NB4 (cell line): ENCODE results near the gene EDEM1.
A peak's percentile ranks its signal among the peaks of the same experiment; 100 is the strongest.

Experiments used
- DNase-seq: peaks from one replicate; pipeline ENCODE4 v3.0.0; 2010; ENCODE audit warnings: low read depth
- H3K4me3 ChIP-seq: one replicate; pipeline ENCODE4 v1.5.1; 2011; ENCODE audit warnings: mild to moderate bottlenecking, low read depth, low read length, moderate library complexity
- MYC ChIP-seq: IDR thresholded peaks from 2 replicates; pipeline ENCODE4 v1.6.1; 2011; ENCODE audit warnings: low read depth, low read length
- POLR2A ChIP-seq: IDR thresholded peaks from 2 replicates; pipeline ENCODE4 v1.6.1; 2011; ENCODE audit warnings: mild to moderate bottlenecking; ENCODE audit not compliant: insufficient read length; ENCODE audit errors: extremely low read depth
- TF ChIP-seq, protein P1 (sequence below): IDR thresholded peaks from 2 replicates; pipeline ENCODE4 v1.6.1; 2011; ENCODE audit warnings: low read depth, low read length
- TF ChIP-seq, protein P2 (sequence below): IDR thresholded peaks from one replicate; pipeline ENCODE4 v1.5.1; 2012; ENCODE audit warnings: low read depth, low read length

The EDEM1 gene

DNA sequence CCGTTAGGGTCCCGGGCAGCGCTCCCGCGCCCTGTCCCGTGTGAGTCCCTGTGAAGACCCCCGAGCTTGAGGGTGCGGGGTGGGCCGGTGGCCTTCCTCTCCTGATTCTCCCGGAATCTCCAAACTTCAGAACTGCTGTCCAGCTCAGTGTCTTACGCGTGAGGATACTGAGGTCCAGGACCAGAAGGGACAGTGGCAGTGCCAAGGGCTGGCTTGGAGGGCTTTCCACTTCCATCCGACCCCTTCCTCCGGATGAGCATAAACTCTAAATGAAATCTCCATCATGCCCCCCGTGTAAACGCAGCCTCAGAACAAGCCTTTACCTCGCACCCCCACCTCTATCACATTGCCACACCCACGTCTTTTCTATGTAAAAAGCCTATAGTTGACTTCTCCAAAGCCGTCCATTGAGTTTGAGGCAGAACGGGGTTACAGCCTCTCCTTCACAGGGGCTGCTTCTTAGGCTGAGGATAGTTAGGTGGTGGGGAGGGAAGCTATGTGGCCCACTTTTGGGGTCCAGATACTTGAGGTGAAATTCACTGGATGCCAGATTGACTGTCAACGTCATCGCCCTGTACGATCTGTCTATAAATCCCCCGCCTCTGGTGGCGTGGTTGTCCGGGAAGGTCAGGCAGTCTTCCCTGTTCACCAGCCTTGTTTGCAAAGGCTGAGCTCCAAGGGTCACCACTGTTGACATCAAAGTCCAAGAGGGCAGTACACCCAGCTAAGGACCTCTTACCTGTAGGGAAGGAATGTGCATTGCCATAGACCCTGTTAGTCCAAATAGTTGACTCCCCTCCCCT lies 1.1 kb downstream of the EDEM1 start:
- peak; percentile 69 for DNase-seq
- TF ChIP-seq POLR2A (no peak), MYC (no peak; the same call in 1 of the 2 replicates)
- TF ChIP-seq, protein P1, sequence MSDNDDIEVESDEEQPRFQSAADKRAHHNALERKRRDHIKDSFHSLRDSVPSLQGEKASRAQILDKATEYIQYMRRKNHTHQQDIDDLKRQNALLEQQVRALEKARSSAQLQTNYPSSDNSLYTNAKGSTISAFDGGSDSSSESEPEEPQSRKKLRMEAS, result no peak
- TF ChIP-seq, protein P2, sequence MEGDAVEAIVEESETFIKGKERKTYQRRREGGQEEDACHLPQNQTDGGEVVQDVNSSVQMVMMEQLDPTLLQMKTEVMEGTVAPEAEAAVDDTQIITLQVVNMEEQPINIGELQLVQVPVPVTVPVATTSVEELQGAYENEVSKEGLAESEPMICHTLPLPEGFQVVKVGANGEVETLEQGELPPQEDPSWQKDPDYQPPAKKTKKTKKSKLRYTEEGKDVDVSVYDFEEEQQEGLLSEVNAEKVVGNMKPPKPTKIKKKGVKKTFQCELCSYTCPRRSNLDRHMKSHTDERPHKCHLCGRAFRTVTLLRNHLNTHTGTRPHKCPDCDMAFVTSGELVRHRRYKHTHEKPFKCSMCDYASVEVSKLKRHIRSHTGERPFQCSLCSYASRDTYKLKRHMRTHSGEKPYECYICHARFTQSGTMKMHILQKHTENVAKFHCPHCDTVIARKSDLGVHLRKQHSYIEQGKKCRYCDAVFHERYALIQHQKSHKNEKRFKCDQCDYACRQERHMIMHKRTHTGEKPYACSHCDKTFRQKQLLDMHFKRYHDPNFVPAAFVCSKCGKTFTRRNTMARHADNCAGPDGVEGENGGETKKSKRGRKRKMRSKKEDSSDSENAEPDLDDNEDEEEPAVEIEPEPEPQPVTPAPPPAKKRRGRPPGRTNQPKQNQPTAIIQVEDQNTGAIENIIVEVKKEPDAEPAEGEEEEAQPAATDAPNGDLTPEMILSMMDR, result no peak
- H3K4me3 ChIP-seq, result peak overlapping the region; percentile 86

GRCh38 chr3:5190147-5190791 lies 2.8 kb downstream of the EDEM1 start:
- TF ChIP-seq MYC (no peak), POLR2A (no peak)
- TF ChIP-seq, protein P2, result no peak
- TF ChIP-seq, protein P1, result no peak
- no peak for DNase-seq
- peak overlapping the region; percentile 86 for H3K4me3 ChIP-seq

- DNase-seq, result no peak
- TF ChIP-seq, protein P1, result no peak
- no peak for TF ChIP-seq POLR2A
- no peak for TF ChIP-seq MYC
- TF ChIP-seq, protein P2, result no peak
- no peak overlapping the region for H3K4me3 ChIP-seq
Observed at GRCh38 chr3:5191555-5192304, 4.2 kb downstream of the EDEM1 start.

- DNase-seq, result peak; percentile 42
- TF ChIP-seq, protein P2, result no peak
- TF ChIP-seq, protein P1, result no peak
- no peak for TF ChIP-seq MYC
- no peak for TF ChIP-seq POLR2A
- no peak overlapping the region for H3K4me3 ChIP-seq
Observed at GRCh38 chr3:5192571-5193365, 5.3 kb downstream of the EDEM1 start.

- no peak for DNase-seq
- TF ChIP-seq, protein P1, result no peak
- TF ChIP-seq MYC (no peak), POLR2A (no peak)
- TF ChIP-seq, protein P2, result no peak
- H3K4me3 ChIP-seq, result no peak overlapping the region
Observed at GRCh38 chr3:5194341-5194740, 6.8 kb downstream of the EDEM1 start.
